Endometrial microvascular endothelial cells (primary cell): Measurements from ENCODE around the gene HGFAC. TPM values are rescaled to one million over a fixed set of nuclear protein-coding genes. Genes with fewer than 3 reads are reported as not detected.
"Not testable (repeated sequence)": the region's sequence is repeated elsewhere in the genome, so short reads cannot be mapped to it uniquely, and the experiment has no call there.

Experiments used
- in situ Hi-C: cut with HindIII; loops from 2 replicates; pipeline ENCODE4 v1.10.0; 2017; ENCODE audit warnings: low sequenced_read_pairs, low pct_unique_long_range_greater_than_20kb; ENCODE audit errors: inconsistent ontology term
- total RNA-seq: library from RNA; depleted of rRNA; stranded (reverse); fragments of >200 nt; gene quantifications from one replicate; pipeline ENCODE4 v1.2.3, GENCODE V29; 2015; ENCODE audit errors: inconsistent ontology term

HGFAC gene
- total RNA-seq, 1 donor from 2014 or later = not detected

DNA sequence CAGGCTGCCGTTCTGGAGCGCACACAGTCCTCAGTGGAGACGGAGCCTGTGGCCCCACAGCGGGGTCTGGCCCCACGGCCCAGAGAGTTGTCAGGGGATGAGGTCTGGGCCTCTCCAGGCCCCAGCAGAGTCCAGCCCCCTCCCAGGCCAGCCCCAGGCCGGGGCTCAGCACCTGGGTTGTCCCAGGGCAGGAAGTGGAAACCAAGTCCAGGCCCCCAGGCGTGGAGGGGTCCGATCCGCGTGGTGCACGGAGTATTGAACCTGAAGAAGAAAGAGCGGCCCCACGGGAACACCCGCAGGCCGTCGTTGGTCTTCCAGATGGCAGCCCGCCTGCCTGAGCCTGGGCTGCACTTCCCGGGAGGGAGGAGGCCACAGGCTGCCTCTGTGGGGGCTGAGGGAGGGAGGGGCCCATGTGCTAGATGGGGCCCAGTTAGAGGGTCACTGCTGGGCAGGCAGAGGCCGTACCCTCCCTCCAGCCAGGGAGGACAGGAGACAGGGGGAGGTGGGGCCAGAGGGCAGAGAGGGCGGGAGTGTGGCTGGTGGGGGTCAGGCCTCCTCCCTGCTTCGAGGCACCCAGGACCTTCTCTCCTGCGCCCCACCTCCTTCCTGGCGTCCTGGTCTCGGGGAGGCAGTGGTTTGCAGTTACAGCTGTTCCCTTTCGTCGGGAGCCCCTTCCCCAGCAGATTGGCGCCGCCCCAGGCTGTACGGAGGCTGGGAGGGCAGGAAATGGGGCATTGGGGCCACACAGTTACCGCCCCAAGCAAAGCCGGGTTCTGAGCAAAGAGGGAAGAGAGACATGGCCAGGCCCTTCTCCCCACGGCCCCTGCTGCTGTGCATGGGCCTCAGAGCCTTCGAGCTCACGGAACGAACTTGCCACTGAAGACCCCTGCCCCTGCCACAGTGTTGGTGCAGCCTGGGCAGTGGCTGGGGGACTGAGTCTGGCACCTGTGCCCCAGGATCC, 8.1 kb downstream of the HGFAC start:
- in situ Hi-C loops = no loop called here

DNA sequence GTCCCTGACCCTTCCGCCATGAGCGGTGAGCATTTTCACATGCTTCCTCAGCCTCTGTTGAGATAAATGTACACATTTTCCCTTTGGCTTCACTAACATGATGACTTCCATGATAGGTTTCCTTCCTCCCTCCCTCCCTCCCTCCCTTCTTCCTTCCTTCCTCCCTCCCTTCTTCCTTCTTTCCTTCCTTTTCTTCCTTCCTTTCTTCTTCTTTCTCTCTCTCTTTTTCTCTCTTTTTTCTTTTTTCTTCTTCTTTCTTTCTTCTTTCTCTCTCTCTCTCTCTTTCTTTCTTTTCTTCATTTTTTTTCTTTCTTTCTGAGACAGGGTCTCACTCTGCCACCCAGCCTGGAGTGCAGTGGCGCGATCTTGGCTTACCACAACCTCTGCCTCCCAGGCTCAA, 8.9 kb downstream of the HGFAC start:
- in situ Hi-C loops = no loop called here

DNA sequence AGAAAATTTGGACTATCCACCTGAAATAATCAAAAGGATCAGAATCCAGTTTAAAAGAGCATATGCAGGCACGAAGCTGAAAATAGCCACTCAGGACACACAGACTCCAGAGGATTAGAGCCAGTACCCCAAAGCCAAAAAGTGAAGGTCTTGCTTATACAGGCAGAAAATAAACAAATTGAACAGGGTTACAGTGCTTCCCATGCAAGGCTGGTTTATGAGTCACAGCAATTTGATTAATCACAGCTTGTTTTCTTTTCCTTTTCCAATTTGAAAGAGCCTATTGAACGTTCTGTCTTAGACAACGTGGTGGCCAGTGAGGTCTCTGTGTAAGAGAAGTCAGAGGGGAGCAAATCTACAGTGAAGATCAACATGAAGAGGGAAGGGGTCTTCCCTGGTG, 10.2 kb downstream of the HGFAC start:
- in situ Hi-C loops = no loop called here

DNA sequence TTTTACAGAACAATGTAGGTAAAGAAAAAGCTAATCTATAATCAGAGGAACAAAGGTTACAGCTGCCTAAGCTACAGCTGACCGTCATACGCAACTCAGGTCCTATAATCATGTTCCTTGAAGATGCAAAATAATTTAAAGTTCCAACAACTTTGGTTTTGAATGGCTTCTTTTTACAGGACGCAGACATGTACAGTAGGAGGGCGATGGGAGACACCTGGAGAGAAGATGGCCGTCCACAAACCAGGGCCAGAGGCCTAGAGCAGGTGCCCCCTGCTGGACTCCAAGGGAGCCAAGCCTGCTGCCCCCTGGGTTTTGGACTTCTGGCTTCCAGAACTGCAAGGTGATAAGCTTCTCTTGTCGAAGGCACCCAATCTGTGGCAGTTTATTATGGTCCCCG, 10.6 kb downstream of the HGFAC start:
- in situ Hi-C loops = no loop called here

DNA sequence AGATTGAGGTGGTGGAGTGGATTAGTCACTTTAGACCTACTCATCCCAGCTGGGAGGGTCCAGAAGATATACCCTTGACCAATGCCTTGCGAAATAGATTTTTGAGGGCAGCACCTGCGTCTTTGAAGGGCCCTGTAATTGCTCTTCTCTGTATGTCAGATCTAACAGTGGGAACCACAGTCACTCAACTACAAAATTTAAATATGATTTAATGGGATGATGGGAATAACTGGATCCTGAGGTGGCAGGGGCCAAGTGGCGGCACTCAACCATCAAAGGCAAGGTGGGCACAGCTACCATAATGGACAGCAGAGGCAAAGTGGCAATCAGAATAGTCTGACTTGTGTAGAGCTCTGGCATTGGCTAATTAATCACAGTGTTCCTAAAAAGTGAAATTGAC, 13.8 kb downstream of the HGFAC start:
- in situ Hi-C loops = not testable (repeated sequence)

DNA sequence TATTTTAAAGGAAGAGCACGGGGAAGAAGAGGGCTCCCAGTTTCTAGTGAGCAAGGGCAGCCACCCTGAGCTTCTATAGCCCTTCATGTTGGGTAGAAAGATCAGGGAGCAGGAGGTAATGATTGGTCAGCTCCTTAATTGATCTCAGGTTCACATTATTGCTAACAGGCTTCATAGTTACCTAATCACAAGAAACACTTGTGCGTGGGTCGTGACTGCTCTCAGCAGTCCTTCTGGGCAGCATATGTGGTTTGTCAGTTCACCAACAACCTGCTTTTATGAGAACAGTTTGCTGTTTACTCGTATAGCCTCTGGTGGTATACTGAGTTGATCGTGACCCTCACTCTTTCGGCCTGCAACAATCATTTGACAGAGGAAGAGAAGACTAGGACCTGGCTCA, 16.6 kb downstream of the HGFAC start:
- in situ Hi-C loops = no loop called here

DNA sequence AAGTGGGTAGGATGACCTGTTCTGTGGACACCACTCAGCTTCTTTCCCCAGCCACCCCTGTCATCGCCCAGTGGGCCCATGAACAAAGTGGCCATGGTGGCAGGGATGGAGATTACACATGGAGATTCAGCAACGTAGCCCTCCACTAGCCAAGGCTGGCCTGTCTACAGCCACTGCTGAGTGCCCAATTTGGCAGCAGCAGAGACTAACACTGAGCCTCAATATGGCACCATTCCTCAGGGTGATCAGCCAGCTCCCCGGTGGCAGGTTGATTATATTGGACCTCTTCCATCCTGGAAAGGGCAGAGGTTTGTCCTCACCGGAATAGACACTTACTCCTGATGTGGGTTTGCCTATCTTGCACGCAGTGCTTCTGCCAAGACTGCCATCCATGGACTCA, 17.4 kb downstream of the HGFAC start:
- in situ Hi-C loops = not testable (repeated sequence)

DNA sequence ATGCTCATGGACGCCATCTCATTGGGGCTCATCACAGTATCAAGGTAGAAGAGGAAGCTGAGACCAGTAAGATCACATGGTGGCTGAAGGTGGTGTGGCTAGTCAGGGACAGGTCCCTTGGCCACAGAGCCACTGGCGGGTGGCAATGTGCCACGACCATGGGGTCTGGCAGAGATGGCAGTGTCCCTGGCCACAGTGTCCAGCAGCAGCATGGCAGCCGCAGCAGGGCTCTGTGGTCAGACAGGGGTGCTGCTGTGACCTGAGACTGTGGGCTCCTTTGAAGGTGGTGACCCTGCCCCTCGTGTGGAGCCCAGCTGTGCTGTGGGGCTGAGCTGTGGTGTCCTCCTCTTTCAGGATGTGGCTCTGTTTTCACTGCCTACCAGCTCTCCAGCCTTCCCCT, 19.2 kb downstream of the HGFAC start:
- in situ Hi-C loops = no loop called here

DNA sequence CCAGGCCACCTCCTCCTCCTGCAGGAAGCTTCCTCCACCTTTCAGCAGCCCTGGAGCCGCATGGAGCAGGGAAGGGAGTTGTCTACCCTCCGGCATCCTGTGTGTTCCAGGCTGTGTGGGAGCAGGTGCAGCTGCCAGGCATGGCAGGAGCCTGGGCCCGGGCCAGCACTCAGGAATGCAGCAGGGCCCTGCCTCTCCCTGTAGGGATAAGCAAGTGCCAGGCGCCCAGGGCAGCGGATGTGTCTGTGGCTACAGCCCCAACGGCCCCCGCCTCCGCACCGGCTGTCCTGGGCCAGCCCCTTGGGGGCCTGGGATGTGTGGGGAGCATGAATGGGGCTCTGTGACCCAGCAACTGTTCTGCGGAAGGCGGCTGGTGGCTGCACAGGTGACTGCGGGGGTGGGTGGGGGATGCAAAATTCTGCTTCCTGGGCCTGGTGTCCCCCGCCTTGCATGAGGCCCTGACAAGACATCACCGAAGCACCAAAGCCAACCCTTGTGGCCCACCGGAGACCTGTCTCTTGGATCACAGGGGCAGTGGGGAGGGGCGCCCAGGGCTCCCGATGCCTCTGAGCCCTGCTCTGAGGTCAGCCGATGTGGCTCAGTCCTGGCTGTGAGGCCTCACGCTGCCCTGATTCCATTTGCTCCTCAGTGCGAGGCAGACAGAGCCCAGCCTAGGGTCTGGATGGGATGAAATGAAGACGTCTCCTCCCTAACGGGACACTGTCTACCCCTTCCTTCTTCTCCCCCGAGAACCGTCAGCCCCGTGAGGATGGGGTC, 19.9 kb downstream of the HGFAC start:
- in situ Hi-C loops = no loop called here

DNA sequence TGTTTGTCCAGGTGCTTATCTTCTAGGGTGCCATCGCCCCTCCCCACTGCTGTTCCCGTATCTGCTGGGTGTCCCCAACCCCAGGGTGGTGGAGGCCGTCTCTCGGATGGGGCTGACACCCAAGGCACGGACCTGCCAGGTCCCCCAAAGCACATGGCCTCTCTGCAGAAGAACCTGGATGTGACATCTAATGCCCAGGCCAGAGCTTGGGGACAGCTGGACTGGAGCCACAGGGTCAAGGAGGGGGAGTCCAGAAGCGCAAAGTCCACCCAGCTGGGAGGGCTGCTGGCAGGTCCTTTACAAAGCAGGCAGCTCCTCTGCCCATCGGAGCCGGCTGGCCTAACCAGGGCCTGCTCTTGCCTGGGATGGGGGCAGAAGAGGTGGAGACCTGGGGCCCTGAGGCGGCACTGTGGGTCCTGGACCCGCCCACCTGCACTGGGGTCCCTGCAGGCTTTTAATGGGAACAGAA, 20.6 kb downstream of the HGFAC start:
- in situ Hi-C loops = no loop called here

DNA sequence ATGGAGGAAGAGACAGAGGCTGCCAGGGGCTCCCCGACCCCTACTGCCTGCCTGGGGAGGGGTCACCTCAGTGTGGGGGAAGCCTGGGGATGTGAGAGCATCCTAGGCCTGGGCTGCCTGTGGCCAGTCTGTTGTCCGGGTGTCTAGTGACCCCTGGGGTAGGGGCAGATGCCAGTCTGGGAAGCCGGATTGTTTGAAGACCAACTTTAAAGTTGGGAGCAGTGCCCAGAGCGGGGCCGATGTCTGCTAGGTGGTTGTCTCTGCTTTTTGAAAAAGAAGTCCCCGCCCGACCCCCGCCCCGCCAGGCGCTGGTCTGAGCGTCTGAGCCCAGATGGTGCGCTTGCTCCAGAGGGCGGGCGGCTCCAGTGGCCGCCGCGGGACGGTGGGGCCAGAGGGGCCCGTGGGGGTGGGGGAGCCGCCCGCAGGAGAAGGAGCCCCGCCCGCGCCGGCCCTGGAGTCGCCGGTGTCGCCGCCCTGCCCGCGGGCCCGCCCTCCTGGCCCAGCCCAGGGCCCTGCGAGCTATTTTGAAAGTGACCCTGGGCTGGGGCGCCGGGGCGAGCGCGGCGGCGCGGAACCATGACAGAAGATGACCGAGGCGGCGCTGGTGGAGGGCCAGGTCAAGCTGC, 21.1 kb downstream of the HGFAC start, which contains the start of gene DOK7:
DOK7 (plus strand) TSS at position 517 of the 626 bp plus-strand sequence; CDS start at position 587, 70 bp downstream.
- in situ Hi-C loops = no loop called here

DNA sequence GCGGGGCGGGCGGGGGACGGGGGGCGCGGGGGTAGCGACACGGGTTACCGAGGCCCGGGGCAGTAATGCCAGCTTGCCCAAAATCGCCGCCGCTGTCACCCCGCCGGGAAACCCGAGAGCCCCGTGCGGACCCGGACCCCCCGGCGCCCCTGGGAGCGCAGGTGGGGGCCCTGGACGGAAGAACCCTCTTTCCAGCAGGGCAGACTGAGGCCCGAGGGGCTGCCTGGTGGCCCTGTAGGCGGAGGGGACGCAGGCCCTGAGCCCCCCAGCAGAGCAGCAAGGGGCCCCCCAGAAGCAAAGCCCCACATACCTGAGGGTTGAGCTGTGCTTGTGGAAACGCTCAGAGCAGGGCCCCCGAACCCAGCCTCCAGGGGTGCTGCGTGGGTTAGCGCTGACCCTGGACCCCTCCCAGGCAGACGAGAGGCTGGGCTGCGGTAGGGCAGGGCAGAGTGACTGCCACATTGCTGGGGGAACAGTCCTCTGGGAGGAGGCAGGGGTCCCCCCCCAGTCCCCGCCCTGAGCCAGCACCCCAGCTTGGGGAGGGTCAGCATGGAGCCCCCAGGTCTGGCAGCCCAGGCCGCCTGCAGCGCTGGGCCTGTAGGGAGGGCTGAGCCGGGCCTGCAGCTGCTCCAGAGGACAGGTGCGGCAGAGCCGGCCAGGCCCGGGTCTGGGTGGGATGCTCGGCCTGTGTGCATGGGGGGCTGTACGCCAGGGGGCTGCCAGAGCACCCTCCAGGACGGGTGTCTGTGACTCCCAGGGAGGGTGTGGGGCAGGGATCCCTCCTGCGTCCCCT, 22.0 kb downstream of the HGFAC start:
- in situ Hi-C loops = no loop called here

DNA sequence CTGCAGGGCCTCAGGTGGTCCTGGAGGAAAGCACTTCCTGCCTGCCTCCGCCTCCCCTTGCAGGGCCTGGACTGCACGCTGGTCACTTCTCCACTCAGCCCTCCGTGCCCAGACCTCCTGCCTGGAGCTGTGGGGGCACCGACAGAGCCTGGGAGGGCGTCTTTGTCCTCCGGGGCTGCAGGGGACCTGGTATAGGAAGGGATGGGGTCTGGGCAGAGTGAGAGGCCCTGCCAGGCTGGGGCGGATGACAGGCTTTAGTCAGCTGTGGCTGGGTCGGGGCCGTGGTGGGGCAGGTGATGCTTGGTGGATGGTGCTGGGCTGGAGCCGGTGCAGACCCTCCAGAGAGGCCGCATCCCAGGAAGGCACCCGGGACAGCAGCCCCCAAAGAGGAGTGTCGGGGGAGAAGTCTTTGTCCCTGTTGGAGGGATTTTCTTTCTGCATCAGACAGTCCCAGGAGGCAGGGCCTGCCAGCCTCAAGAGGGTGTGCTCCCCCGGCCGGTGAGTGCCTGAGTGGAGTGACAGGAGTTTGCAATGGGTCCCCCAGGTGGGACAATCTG, 22.7 kb downstream of the HGFAC start:
- in situ Hi-C loops = no loop called here

DNA sequence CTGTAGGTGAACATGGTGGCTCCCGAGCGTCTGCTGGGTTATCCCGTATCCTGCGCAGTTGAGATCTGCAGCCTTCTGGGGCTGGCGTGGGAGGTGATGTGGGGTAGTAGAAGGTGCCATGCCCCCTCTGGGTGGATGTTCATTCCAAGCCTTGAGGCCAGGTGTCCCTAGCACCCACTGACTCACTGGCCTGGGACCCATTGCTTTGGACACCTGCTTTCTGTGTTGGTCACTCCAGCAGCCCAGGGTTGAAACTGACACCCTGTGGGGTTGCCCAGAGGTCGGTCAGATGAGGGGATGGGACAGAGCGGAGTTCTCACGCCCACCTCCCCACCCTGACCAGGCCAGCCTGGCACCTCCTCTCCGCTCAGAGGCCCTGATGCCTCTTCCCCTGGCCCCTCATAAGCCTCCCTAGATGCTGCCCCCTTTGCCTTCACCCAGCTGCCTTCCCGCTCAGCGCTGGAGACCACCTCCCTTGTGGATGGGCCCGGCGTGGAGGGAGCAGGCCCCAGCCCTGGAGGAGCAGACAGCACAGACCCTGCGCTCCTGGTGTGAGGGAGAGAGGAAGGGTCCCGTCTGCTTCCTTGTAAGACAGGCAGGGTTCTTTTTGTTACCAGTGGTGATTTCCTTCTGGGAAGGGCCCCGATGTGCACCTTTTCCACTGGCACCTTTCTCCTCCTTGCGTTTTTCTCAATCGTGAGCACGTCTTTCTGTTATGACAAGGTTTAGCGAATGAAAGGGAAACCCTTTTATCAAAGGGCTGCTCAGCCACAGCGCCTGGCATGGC, 23.3 kb downstream of the HGFAC start:
- in situ Hi-C loops = no loop called here

DNA sequence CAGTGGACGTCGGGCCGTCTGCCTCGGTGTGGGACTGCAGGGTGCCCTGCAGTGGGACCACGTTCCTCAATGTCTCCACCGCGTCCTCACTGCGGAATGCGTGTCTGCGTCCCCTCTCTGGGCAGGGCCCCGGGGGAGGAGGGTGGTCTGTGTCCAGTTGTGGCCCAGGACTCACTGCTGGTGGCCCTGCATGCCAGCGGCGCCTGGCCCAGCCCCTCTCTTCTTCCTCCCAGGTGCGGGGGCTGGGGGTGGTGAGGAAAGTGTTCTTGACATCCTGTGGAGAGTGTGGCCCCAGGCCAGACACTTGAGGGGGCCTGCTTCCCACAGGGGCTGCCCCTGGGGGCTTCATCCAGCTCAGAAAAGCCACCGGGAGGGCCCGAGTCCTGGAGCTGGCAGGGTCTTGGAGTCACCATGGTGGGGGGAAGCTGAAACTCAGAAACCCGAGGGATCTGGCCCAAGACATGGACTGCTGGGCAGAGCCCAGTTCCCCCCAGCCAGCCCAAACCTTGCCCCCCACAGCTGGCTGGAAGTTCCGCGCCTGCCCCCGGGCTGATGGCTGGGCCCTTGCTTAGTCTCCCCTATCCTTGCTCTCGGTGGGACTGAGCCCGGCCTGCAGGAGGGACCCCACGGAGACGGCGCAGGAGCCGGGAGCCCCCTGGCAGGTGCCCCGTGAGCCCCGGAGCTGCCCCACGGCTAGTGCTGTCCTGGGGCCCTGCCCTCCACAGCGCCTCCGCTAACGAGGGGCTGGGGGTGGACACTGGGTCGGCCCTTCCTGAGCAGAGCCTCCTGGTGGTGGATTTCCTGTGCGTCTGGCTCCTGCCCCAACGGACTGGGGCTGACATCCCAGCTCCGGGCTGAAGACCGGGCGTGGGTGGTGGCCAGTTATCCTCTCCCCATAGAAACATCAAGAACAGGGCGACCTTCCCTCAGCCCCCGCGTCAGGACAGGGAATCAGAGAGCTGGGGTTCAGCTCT, 24.2 kb downstream of the HGFAC start:
- in situ Hi-C loops = no loop called here
